Measurements from ENCODE around the gene OR2F1.
"Not testable (repeated sequence)": the region's sequence is repeated elsewhere in the genome, so short reads cannot be mapped to it uniquely, and the experiment has no call there.

The OR2F1 gene

GRCh38 chr7:144010821-144011220 is 56.2 kb downstream of the OR2F1 start:
- DNase-seq: not testable (repeated sequence)

DNA sequence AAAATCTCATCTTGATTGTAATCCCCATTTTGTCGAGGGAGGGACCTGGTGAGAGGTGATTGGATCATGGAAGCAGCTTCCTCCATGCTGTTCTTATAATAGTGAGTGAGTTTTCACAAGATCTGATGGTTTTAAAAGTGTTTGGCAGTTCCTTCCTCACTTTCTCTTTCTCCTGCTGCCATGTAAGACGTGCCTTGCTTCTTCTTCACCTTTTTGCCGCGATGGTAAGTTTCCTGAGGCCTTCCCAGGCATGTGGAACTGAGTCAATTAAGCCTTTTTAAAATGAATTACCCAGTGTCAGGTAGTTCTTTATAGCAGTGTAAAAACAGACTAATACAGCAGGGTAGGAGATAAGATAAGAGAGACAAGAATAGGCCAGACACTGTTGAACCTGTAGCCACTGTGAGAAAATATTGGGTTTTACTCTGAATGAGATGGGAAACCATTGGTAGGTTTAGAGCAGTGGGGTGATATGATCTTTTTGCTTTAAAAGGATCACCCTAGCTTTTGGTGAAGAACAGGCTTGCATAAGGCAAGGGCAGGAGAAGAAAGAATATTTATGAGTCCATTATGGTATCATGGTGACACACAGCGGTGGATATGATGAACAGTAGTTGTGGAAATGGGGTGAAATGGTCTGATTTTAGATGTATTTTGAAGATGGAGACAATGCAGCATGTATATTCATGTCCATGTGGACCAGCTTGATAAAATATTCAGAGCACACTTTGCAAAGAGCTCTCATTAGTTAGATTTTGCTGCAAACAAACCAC is 57.0 kb downstream of the OR2F1 start:
- DNase-seq: no peak

Measured in hematopoietic multipotent progenitor cell treated with erythropoietin and hydrocortisone succinate and interleukin-3 and kit ligand, for 4 days (in vitro differentiated cells).